H9 (cell line): ENCODE data around the gene MYH15. TPM values are rescaled to one million over a fixed set of nuclear protein-coding genes. Genes with fewer than 3 reads are reported as not detected.

ENCODE experiments used
- DNase-seq: peaks from one replicate; pipeline ENCODE4 v3.0.0-alpha.2; 2017
- H2AFZ ChIP-seq: one replicate; pipeline ENCODE4 v1.6.1; 2013; ENCODE audit warnings: mild to moderate bottlenecking, low read length, control low read depth, moderate library complexity
- H2AK5ac ChIP-seq: 2 replicates; pipeline ENCODE4 v1.6.1; 2013; ENCODE audit warnings: low read length, control low read depth, mixed read lengths; ENCODE audit not compliant: insufficient read length
- H2BK120ac ChIP-seq: one replicate; pipeline ENCODE4 v1.6.1; 2013; ENCODE audit warnings: low read depth, mild to moderate bottlenecking, low read length, control low read depth, inconsistent platforms; ENCODE audit not compliant: poor library complexity, severe bottlenecking
- H2BK12ac ChIP-seq: 2 replicates; pipeline ENCODE4 v1.6.1; 2013; ENCODE audit warnings: low read length, control low read depth, mixed read lengths, low read depth; ENCODE audit not compliant: insufficient read length
- H2BK15ac ChIP-seq: 2 replicates; pipeline ENCODE4 v1.6.1; 2013; ENCODE audit warnings: low read depth, low read length, control low read depth
- H2BK20ac ChIP-seq: one replicate; pipeline ENCODE4 v1.6.1; 2013; ENCODE audit warnings: low read depth, mild to moderate bottlenecking, low read length, control low read depth, inconsistent platforms; ENCODE audit not compliant: poor library complexity, severe bottlenecking
- H2BK5ac ChIP-seq: 2 replicates; pipeline ENCODE4 v1.6.1; 2013; ENCODE audit warnings: low read length, control low read depth, mixed read lengths; ENCODE audit not compliant: insufficient read length
- H3K14ac ChIP-seq: 2 replicates; pipeline ENCODE4 v1.6.1; 2013; ENCODE audit warnings: low read length, control low read depth; ENCODE audit not compliant: insufficient read depth
- H3K18ac ChIP-seq: 2 replicates; pipeline ENCODE4 v1.6.1; 2013; ENCODE audit warnings: low read depth, mild to moderate bottlenecking, mixed read lengths, low read length, control low read depth; ENCODE audit not compliant: insufficient read length
- H3K23ac ChIP-seq: 2 replicates; pipeline ENCODE4 v1.6.1; 2013; ENCODE audit warnings: low read length, control low read depth, mixed read lengths, low read depth; ENCODE audit not compliant: insufficient read length
- H3K23me2 ChIP-seq: 2 replicates; pipeline ENCODE4 v1.6.1; 2013; ENCODE audit warnings: low read depth, mild to moderate bottlenecking, mixed read lengths, low read length, control low read depth; ENCODE audit not compliant: insufficient read length, poor library complexity, severe bottlenecking
- H3K27ac ChIP-seq: 2 replicates; pipeline ENCODE4 v1.5.1; 2013; ENCODE audit warnings: low read length, control low read depth, mixed read lengths, low read depth; ENCODE audit not compliant: insufficient read length
- H3K27me3 ChIP-seq: 2 replicates; pipeline ENCODE4 v1.6.1; 2013; ENCODE audit warnings: low read length, control low read depth, inconsistent platforms; ENCODE audit not compliant: insufficient read depth
- H3K4ac ChIP-seq: 2 replicates; pipeline ENCODE4 v1.6.1; 2013; ENCODE audit warnings: low read depth, mild to moderate bottlenecking, control low read depth, inconsistent platforms, low read length, moderate library complexity
- H3K4me1 ChIP-seq: 2 replicates; pipeline ENCODE4 v1.6.1; 2013; ENCODE audit warnings: low read length, control low read depth, inconsistent platforms; ENCODE audit not compliant: insufficient read depth
- H3K4me2 ChIP-seq: 2 replicates; pipeline ENCODE4 v1.6.1; 2013; ENCODE audit warnings: low read length, control low read depth, mixed read lengths; ENCODE audit not compliant: insufficient read length, insufficient read depth
- H3K56ac ChIP-seq: 2 replicates; pipeline ENCODE4 v1.6.1; 2013; ENCODE audit warnings: low read depth, mild to moderate bottlenecking, mixed read lengths, low read length, control low read depth; ENCODE audit not compliant: insufficient read length
- H3K79me1 ChIP-seq: 2 replicates; pipeline ENCODE4 v1.6.1; 2013; ENCODE audit warnings: low read depth, mild to moderate bottlenecking, moderate library complexity, low read length, control low read depth, inconsistent platforms; ENCODE audit not compliant: insufficient read depth, poor library complexity, severe bottlenecking
- H3K79me2 ChIP-seq: 2 replicates; pipeline ENCODE4 v1.6.1; 2013; ENCODE audit warnings: low read length, control low read depth, inconsistent platforms; ENCODE audit not compliant: insufficient read depth
- H3K9ac ChIP-seq: 2 replicates; pipeline ENCODE4 v1.6.1; 2013; ENCODE audit warnings: low read length, control low read depth, mixed read lengths; ENCODE audit not compliant: insufficient read length; ENCODE audit errors: extremely low read depth
- H3K9me3 ChIP-seq: one replicate; pipeline ENCODE4 v1.6.1; 2013; ENCODE audit warnings: low read depth, low read length, inconsistent platforms; ENCODE audit not compliant: control insufficient read depth
- H3T11ph ChIP-seq: one replicate; pipeline ENCODE4 v1.6.1; 2013; ENCODE audit warnings: mild to moderate bottlenecking, low read length, control low read depth, inconsistent platforms
- H4K20me1 ChIP-seq: one replicate; pipeline ENCODE4 v1.6.1; 2013; ENCODE audit not compliant: control insufficient read depth, insufficient read length, insufficient read depth
- H4K5ac ChIP-seq: 2 replicates; pipeline ENCODE4 v1.6.1; 2013; ENCODE audit warnings: low read depth, mild to moderate bottlenecking, mixed read lengths, low read length, control low read depth; ENCODE audit not compliant: insufficient read length
- H4K8ac ChIP-seq: replicated peaks from 2 replicates; pipeline ENCODE4 v1.6.1; 2013; ENCODE audit warnings: low read length, control low read depth, mixed read lengths, low read depth; ENCODE audit not compliant: insufficient read length
- H4K91ac ChIP-seq: 2 replicates; pipeline ENCODE4 v1.6.1; 2013; ENCODE audit warnings: low read depth, mild to moderate bottlenecking, moderate library complexity, mixed read lengths, low read length, control low read depth; ENCODE audit not compliant: insufficient read length
- H3K27ac Mint-ChIP-seq, 3 experiments: 2 replicates in 2 of 3; 3 replicates in 1 of 3; pipeline ENCODE4 v1.8.0; 2020 to 2021; ENCODE audit warnings: mixed read lengths in 3 of 3, mild to moderate bottlenecking in 1 of 3, moderate library complexity in 1 of 3
- H3K27me3 Mint-ChIP-seq: 2 replicates; pipeline ENCODE4 v1.8.0; 2021; ENCODE audit warnings: low read depth, mild to moderate bottlenecking, moderate library complexity, mixed read lengths
- H3K36me3 Mint-ChIP-seq, 3 experiments: 2 replicates in 2 of 3; 3 replicates in 1 of 3; pipeline ENCODE4 v1.8.0; 2020 to 2021; ENCODE audit warnings: low read depth in 3 of 3, mixed read lengths in 3 of 3; ENCODE audit not compliant: insufficient read depth in 1 of 3
- H3K4me1 Mint-ChIP-seq, 2 experiments: 2 replicates each; pipeline ENCODE4 v1.8.0; 2020; ENCODE audit warnings: mixed read lengths in 2 of 2
- H3K4me3 Mint-ChIP-seq, 2 experiments: 2 replicates in 1 of 2; 3 replicates in 1 of 2; pipeline ENCODE4 v1.8.0; 2020 to 2021; ENCODE audit warnings: mild to moderate bottlenecking in 2 of 2, mixed read lengths in 2 of 2, moderate library complexity in 1 of 2
- H3K9me3 Mint-ChIP-seq, 2 experiments: 2 replicates in 1 of 2; 3 replicates in 1 of 2; pipeline ENCODE4 v1.8.0; 2020; ENCODE audit warnings: mild to moderate bottlenecking in 2 of 2, mixed read lengths in 2 of 2, moderate library complexity in 1 of 2
- WGBS: extraction: QIAGEN DNeasy Blood & Tissue Kit; methylation state at CpG from one replicate; pipeline ENCODE4 v1.1.7; 2013; ENCODE audit warnings: missing lambda C conversion rate, low lambda C conversion rate, mixed read lengths; ENCODE audit not compliant: insufficient read length; ENCODE audit errors: extremely low coverage; 5-methylcytosine and 5-hydroxymethylcytosine counted together
- total RNA-seq: library from RNA; stranded (reverse); gene quantifications from 2 replicates; pipeline ENCODE4 v1.2.1, GENCODE V29; 2021
- TF ChIP-seq, protein P1 (sequence below): fragments of 200-600 bp; sonication (generic); conservative IDR thresholded peaks from 3 replicates; pipeline ENCODE4 v1.8.0; 2021; ENCODE audit warnings: antibody characterized with exemption, mild to moderate bottlenecking

The MYH15 gene
- total RNA-seq, 1 experiment from 2014 or later = 0.13 TPM

DNA sequence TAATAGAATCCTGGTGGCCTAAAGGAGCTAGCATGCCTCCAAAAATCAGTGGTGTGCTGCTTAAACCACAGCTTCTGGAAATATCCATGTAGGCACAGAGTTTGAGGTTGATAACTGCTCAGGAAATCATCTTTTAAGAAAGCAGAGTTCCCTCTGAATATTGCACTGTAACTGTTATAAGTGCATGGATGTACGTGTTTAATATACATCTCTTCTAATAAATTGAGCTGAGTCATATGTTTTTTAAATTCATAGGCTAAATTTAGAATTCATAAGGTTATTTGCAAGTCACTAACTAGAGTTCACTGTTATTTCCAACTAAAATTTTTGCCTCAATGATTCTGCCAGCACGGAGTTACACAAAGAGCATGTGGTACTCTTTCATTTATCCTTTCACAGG is 68.9 kb downstream of the MYH15 start:
- Histone ChIP-seq H3K27ac (no peak overlapping the region), H2BK120ac (no peak overlapping the region), H3K14ac (no peak overlapping the region), H3K27me3 (no peaks in the 10 kb centered on the region), H3K79me2 (no peaks in the 10 kb centered on the region), H4K20me1 (no peaks in the 10 kb centered on the region), H4K91ac (no peak overlapping the region), H3K23ac (no peak overlapping the region), H3K9ac (no peak overlapping the region), H4K5ac (no peak overlapping the region), H3K4me2 (no peak overlapping the region), H3K9me3 (peaks cover 6% of the 10 kb centered on the region), H2AK5ac (no peak overlapping the region), H2BK12ac (no peak overlapping the region), H3K56ac (no peak overlapping the region), H4K8ac (no peak overlapping the region), H3K79me1 (no peaks in the 10 kb centered on the region), H3K4me1 (0 out of 2 replicates have a peak, but pooled peaks cover 2% of the 10 kb centered on the region), H3K4ac (no peak overlapping the region), H2BK5ac (no peak overlapping the region), H3K23me2 (no peaks in the 10 kb centered on the region), H2BK15ac (no peak overlapping the region), H3T11ph (no peak overlapping the region), H2BK20ac (no peak overlapping the region), H2AFZ (no peak overlapping the region), H3K18ac (no peak overlapping the region)
- TF ChIP-seq, protein P1, sequence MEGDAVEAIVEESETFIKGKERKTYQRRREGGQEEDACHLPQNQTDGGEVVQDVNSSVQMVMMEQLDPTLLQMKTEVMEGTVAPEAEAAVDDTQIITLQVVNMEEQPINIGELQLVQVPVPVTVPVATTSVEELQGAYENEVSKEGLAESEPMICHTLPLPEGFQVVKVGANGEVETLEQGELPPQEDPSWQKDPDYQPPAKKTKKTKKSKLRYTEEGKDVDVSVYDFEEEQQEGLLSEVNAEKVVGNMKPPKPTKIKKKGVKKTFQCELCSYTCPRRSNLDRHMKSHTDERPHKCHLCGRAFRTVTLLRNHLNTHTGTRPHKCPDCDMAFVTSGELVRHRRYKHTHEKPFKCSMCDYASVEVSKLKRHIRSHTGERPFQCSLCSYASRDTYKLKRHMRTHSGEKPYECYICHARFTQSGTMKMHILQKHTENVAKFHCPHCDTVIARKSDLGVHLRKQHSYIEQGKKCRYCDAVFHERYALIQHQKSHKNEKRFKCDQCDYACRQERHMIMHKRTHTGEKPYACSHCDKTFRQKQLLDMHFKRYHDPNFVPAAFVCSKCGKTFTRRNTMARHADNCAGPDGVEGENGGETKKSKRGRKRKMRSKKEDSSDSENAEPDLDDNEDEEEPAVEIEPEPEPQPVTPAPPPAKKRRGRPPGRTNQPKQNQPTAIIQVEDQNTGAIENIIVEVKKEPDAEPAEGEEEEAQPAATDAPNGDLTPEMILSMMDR = no peak
- Mint-ChIP-seq H3K27me3 (no peaks in the 10 kb centered on the region), H3K36me3 (peaks cover 0 to 8% (median 5%) of the 10 kb centered on the region in 3 experiments; a peak in 4 of 7 replicates), H3K4me1 (peaks cover 13 to 17% of the 10 kb centered on the region in 2 experiments), H3K4me3 (no peak overlapping the region), H3K27ac (no peak overlapping the region; a peak in 1 of 7 replicates), H3K9me3 (peaks cover 8 to 9% of the 10 kb centered on the region in 2 experiments)
- no CpG with 5 or more reads among the region's 2 CpGs for WGBS
- no peak for DNase-seq
